Upper lobe of left lung (tissue), 4 donors: ENCODE data around the gene FOXR1.
"Not testable (repeated sequence)": the region's sequence is repeated elsewhere in the genome, so short reads cannot be mapped to it uniquely, and the experiment has no call there.

Experiments
- CTCF ChIP-seq, 6 experiments: fragments of 450-650 bp in 4 of 6; fragments of 200-600 bp in 2 of 6; sonication (generic) in 2 of 6; IDR thresholded peaks; one replicate each; pipeline ENCODE4 v1.5.1; 2016 to 2019; ENCODE audit warnings: antibody characterized with exemption in 6 of 6
- EP300 ChIP-seq, 4 donors: sonication (generic); formaldehyde crosslinking; IDR thresholded peaks; one replicate each; pipeline ENCODE4 v1.5.1; 2017; ENCODE audit warnings: antibody characterized with exemption in 4 of 4, control low read depth in 2 of 4
- POLR2A ChIP-seq, 4 donors: fragments of 450-650 bp; IDR thresholded peaks; one replicate each; pipeline ENCODE4 v1.5.1; 2016 to 2017; ENCODE audit warnings: antibody characterized with exemption in 4 of 4, mild to moderate bottlenecking in 2 of 4
- POLR2AphosphoS5 ChIP-seq, 2 donors: sonication (generic); formaldehyde crosslinking; IDR thresholded peaks; one replicate each; pipeline ENCODE4 v1.5.1; 2017; ENCODE audit warnings: antibody characterized with exemption in 2 of 2

DNA sequence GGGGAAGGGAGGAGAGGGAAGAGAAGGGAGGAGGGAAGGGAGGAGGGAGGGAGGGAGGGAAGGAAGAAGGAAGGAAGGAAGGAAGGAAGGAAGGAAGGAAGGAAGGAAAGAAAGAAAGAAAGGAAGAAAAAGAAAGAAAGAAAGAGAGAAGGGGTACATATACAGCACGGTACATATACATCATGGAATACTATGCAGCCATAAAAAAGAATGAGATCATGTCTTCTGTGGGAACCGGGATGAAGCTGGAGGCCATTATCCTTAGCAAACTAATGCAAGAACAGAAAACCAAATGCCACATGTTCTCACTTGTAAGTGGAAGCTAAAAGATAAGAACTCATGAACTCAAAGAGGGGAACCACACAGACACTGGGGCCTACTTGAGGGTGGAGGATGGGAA, 2.1 kb upstream of the FOXR1 start:
- TF ChIP-seq POLR2A, CTCF, POLR2AphosphoS5, EP300 (IDR thresholded peaks at IDR 0.05): not testable (repeated sequence)
